Measurements from ENCODE around the gene RGS3.

GRCh38 chr9:113548221-113549041 lies 84.9 kb downstream of the RGS3 start:
- TF ChIP-seq, protein P1, sequence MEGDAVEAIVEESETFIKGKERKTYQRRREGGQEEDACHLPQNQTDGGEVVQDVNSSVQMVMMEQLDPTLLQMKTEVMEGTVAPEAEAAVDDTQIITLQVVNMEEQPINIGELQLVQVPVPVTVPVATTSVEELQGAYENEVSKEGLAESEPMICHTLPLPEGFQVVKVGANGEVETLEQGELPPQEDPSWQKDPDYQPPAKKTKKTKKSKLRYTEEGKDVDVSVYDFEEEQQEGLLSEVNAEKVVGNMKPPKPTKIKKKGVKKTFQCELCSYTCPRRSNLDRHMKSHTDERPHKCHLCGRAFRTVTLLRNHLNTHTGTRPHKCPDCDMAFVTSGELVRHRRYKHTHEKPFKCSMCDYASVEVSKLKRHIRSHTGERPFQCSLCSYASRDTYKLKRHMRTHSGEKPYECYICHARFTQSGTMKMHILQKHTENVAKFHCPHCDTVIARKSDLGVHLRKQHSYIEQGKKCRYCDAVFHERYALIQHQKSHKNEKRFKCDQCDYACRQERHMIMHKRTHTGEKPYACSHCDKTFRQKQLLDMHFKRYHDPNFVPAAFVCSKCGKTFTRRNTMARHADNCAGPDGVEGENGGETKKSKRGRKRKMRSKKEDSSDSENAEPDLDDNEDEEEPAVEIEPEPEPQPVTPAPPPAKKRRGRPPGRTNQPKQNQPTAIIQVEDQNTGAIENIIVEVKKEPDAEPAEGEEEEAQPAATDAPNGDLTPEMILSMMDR (IDR thresholded peaks at IDR 0.05; ENCODE audit: insufficient read depth, low read length), result no peak
- no peak for TF ChIP-seq POLR2AphosphoS5 (IDR thresholded peaks at IDR 0.05; ENCODE audit: low read depth)
